GOT3 (cell line): ENCODE data around the gene CDK11A.
"Not testable (repeated sequence)": the region's sequence is repeated elsewhere in the genome, so short reads cannot be mapped to it uniquely, and the experiment has no call there.

ENCODE experiments used
- DNase-seq: peaks from one replicate; lab custom pipeline; 2025; ENCODE audit warnings: mixed read lengths; lab: John Stamatoyannopoulos, UW

The CDK11A gene

DNA sequence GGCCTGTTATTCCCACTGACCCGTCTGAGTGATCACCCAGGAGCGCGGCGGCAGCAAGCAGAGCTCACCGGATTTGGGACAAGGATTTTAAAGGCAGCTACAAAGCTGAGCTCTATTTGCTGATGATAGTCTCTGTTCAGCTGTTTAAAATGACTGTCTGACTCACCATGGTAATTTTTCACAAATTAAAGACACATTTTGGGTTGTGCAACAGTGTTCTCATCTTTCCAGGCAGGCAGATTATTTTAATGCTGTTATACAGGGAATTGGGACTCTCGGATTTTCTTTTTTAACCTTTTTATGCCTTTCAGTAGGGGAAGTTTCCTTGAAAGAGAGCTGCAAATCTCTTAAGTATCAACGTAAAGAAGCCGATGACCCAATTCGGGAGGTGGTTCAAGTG is 61.8 kb downstream of the CDK11A start:
- not testable (repeated sequence) for DNase-seq

DNA sequence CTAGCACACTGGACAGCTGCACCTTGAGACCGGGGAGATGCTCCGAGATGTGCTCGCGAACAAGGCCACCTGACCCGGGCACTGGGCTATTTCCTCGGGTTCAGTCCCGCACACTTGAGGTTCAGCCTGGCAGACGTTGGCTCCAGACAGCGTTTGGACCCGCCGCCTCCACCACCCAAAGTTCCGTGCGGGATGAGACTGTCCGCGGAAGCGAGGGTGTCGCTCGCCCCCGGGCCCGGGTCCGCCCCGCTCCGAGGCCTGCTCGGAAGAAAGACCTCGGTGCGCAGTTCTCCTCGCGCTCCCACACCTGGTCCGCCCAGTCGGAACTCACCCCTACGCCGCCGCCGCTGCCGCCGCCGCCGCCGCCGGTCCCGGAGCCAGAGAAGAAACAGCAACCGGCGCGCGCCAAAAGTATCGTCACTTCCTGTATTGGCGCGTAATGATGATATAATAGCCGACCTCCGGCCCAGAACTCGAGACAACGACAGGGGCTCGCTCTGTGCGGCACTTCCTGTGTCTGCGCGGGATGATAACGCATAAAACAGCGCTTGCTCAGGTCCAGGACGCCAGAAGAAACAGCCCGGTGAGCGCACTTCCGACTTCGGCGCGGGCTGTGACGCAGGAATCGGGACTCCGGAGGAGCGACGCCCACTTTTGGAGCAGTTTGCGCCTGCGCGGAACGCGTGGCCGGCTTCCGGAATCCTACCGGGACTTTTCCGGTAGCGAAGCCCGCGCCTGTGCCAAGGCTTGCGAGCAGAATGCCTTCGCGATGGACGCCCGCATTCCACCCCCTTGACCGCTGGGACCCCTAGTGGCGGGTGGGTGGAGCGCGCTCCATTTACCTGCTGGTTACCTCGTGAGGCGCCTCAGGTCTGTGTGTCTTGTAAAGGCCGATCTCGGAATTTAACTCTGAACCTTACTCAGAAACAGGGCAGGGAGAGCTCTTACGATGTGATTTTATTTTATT is 65.3 kb downstream of the CDK11A start, which contains the start of gene CDK11B:
Gene CDK11B, minus strand, starts transcription at position 422 of the 967 bp plus-strand sequence. CDS start 1,519 bp downstream, outside the sequence.
- peak; percentile 82 for DNase-seq
